Adrenal gland (tissue), 5 donors: Measurements from ENCODE around the gene TSPAN9.

Experiments used
- CTCF ChIP-seq, 6 experiments: fragments of 450-650 bp in 4 of 6; fragments of 200-600 bp in 2 of 6; sonication (generic) in 1 of 6; IDR thresholded peaks; 1 replicate in 5 of 6; 2 replicates in 1 of 6; pipeline versions ENCODE4 v1.5.1 to v1.8.0; 2016 to 2021; ENCODE audit warnings: antibody characterized with exemption in 6 of 6, mild to moderate bottlenecking in 2 of 6, moderate library complexity in 1 of 6
- POLR2A ChIP-seq, 2 donors: fragments of 450-650 bp; IDR thresholded peaks; one replicate each; pipeline ENCODE4 v1.6.1; 2017; ENCODE audit warnings: antibody characterized with exemption in 2 of 2, mild to moderate bottlenecking in 2 of 2, moderate library complexity in 1 of 2
- donor health status: DM: no; HTN: no; CAD: no.

DNA sequence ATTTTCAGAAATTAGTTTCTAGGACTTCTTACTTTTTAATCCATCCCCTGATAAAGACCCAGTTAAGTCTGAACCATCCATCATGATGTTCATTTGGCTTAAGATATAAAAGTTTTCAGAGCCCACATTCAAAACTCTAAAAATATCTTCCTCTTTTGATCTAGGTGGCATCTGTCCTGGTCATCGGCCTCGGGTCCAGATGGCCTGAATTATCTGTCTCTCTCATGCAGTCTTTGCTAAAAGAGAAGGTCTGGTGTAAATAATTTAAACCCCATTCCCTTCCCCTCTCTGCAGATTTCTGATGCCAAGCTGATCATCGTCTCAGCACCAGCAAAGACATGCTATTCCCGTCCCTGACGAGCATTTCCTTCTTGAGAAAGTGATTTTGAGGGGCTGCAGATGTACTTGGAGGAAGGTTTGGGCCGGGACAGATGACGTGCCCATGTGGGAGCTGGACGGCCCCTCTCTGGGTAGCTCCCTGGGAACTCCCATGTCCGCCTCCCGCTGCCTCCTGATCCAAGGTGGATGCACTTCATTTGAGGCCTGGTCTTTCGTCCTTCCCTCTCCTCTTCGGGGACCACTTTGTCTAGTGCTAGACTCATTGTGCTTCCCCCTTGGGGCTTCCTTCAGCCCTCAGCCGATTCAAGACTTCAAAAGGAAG, 240.8 kb downstream of the TSPAN9 start:
- TF ChIP-seq CTCF (IDR thresholded peaks at IDR 0.05) (no peak), POLR2A (IDR thresholded peaks at IDR 0.05) (no peak)
